GM19238 (cell line): ENCODE data around the gene HNRNPA1.

ENCODE experiments used
- DNase-seq: peaks from one replicate; pipeline ENCODE4 v3.0.0; 2011; ENCODE audit warnings: low spot score; ENCODE audit not compliant: insufficient read length

The HNRNPA1 gene

DNA sequence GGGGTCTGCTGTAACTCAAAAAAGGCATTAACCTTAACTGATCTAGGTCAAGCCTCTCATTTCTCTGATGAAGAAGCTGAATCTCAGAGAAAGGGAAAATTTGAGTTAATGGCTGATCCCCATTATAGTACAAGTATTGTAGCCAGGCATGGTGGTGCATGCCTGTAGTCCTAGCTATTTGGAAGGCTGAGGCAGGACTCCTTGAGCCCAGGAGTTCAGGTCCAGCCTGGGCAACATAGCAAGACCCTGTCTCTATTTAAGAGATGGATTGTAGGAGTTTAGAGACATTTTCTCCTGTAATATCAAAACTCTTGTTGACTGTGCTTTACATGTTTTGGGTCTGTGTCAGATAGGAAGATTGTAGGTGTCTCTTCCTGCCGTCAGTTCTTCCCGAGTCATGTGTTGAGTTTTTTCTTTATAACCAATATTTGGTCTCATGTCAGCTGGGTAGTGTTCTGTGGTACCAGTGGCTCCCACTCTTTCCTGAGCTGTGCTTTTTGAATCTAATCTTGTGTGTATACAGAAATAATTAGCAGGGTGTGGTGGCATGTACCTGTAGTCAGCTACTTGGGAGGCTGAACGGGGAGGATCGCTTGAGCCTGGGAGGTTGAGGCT, 53.0 kb downstream of the HNRNPA1 start:
- no peak for DNase-seq
